Activated T-helper 1 cell treated with anti-CD3 and anti-CD28 coated beads, Interleukin-2, amount 50 U/mL, for 16 hours (primary cell): ENCODE results near the gene FAM3B.

Source experiments
- DNase-seq, 2 donors: peaks; one replicate each; pipeline ENCODE4 v3.0.0-alpha.2; 2020; ENCODE audit warnings: low read depth in 1 of 2, low spot score in 1 of 2

The FAM3B gene

DNA sequence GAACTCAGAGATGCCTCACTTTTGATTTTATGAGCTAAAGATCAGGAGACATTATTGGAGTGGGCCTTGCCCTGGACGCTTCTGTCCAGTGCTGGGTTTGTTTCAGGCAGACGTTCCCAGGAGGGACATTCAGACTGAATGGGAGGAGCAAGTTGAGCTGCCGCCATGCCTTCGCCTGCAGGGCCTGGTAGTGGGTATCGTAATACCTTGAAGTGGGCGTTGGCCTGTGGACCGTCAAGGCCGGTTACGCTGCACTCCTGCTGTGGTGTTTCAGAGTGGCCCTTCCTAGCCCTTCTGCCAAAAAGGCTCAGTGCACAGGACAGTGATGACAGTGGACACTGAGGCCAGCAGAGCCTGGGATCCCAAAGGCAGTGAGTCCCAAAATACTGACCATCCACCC, 1.6 kb downstream of the FAM3B start:
- DNase-seq = no peak

DNA sequence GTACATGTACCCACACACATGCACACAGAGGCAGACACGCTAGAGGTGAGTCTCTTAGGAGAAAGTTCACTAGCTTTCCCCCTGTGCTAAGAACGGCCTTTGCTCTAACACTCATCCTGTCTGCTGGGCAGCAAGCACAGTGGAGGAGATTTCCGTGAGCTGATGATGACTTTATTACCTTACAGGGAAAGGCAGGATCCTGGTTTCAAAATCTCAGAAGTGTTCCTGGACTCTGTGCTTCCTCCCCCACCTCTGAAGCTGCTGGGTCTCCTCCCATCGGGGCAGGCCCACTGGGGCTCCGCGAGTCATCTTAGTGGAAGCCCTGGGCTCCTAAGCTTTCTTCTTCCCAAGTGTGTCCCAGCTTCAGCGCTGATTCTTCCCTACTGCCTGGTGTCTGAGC, 2.7 kb downstream of the FAM3B start:
- DNase-seq = no peak

- no peak for DNase-seq
Measured at GRCh38 chr21:41321211-41321907, 4.8 kb downstream of the FAM3B start.

GRCh38 chr21:41321908-41322495, 5.4 kb downstream of the FAM3B start:
- no peak for DNase-seq

GRCh38 chr21:41322496-41323382, 6.1 kb downstream of the FAM3B start:
- no peak for DNase-seq

- DNase-seq = no peak
Measured at GRCh38 chr21:41325138-41325912, 8.7 kb downstream of the FAM3B start.

DNA sequence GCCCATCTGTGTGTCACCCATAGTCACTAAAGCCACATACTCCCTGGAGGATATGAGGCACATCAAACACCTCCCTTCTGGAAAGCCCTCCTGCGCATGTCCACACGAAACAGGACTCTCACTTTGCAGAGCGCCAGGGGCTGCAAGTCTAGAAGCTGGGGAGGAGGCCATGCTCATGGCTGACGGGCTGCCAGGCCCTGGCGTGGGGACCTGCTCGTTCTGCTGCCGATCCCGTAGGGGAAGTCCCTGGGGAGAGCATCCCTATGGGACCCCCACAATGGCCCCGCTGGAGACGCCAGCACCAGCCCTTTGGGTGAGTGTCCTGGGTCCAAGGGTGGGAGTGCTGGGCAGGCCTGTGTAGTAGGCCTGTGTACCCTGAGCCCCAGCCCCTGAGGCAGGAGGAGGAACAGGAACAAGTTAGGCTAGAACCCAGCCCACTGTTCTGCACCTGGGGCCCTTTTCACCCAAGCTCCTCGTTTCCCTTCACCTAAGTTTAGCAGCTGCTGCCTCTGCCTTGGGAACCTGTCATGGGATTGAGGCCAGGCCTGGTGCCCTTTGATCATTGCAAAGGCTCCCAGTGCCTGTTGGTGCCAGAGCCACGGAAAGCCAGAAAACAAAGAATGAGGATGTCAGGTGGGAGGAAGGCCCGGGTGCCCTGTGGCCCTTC, 9.9 kb downstream of the FAM3B start:
- DNase-seq = no peak

DNA sequence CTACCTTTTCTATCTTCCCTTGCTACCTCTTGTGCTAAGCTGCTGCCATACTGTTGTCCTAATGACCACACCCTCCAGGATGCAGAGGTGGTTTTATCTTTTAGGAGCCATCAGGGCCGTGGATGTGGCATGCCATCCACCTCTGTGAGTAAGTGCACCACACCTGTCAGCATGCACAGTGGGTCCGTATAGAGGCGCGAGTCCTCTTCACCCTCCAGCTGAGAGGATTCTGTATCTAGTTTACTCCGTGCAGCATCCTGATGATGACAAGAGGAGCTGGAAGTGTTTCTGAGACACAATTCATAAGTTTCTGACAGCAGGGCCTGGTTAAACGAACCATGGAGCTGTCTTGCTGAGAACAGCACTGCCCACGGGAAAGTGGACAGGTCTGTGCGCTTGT, 11.2 kb downstream of the FAM3B start:
- DNase-seq = no peak

DNA sequence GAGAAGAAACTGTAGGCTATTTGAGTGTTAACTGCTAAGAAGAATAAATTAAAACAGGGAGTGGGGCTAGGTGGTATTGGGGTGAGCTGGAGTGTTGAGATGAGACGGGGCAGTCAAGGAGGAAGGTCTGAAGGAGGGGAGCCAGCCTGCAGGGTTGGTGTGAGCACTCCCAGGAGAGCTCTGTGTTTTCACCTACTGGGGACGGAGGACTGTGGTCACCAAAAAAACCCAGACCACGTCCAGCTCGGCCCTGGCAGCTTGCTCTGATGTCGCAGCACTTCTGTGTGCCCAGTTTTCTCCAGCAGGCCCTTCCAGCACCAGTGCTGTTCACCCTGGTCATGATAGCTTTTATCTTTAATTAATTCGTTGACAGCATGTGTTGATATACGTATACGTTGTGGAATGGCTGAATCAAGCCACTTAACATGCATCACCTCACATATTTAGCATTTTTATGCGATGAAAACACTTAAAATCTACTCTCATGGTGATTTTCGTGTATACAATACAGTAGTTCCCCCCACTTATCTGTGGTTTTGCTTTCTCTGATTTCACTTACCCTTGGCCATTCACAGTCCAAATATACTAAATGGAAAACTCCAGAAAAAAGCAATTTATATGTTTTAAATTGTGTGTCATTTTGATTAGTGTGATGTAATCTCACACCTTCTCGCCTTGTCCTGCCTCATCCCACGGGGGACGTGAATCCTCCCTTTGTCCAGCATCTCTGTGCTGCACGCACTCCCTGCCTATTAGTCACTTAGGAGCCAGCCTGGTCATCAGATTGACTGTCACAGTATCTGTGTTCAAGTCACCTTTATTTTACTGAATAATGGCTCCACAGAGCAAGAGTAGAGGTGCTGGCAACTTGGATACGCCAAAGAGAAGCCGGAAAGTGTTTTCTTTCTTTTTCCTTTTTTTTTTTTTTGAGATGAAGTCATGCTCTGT, 12.3 kb downstream of the FAM3B start:
- DNase-seq = no peak

- no peak for DNase-seq
Measured at GRCh38 chr21:41333752-41334151, 17.2 kb downstream of the FAM3B start.

DNA sequence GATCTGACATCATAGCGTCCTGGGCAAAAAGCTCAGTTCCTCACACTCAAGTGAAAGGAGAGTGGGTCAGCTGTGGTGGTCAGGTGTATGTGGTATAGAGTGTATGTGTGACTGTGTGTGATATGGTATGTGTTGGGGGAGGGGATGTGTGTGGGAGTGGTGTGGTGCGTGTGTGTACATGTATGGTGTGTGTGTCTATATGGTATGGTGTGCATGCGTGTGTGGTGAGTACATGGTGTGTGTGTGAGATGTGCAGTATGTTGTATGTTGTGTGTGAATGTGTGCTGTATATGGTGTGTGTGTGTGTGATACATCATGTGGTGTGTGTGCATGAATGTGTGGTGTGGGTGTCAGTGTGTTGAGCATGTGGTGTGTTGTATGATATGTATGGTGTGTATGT, 20.9 kb downstream of the FAM3B start:
- DNase-seq = no peak

GRCh38 chr21:41338455-41338854, 21.9 kb downstream of the FAM3B start:
- DNase-seq = no peak

DNA sequence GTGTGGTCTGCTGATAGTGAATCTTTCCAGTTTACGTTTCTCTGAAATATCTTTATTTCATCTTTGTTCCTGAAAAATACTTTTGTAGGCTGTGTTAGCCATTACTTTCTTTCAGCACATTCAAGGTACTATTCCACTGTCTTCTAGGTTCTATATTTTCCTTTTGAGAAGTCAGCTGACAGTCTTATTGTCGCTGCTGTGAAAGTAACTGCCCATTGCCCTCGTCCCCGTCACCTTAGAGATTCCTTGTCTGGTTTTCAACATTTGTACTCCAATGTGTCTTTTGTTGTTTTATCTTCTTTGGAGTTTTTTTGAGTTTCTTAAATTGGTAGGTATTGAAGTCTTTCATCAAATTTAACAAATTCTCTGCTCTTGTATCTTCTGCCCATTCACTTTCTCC, 25.4 kb downstream of the FAM3B start:
- DNase-seq = no peak

GRCh38 chr21:41344146-41344545, 27.5 kb downstream of the FAM3B start:
- DNase-seq = no peak

GRCh38 chr21:41345356-41345755, 28.8 kb downstream of the FAM3B start:
- no peak for DNase-seq

- DNase-seq = no peak
Measured at GRCh38 chr21:41345934-41346685, 29.5 kb downstream of the FAM3B start.

- no peak for DNase-seq
Measured at GRCh38 chr21:41346758-41347157, 30.2 kb downstream of the FAM3B start.

DNA sequence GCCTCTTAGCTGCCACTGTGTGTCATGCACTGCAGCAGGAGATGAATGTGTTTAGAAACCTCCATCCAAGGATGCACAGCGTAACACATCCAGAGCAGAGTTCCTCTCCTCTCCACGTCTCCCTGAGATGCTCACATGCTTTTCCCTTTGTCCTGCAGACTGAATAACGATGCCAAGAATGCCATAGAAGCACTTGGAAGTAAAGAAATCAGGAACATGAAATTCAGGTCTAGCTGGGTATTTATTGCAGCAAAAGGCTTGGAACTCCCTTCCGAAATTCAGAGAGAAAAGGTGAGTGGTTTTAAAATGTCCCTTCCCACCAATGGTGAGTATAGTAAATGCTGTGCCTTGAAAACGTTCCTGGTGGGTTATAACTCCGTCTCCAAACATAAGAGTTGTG, 31.8 kb downstream of the FAM3B start:
- DNase-seq = no peak

- DNase-seq = no peak
Measured at GRCh38 chr21:41349126-41349525, 32.5 kb downstream of the FAM3B start.
